ENCODE measurements around the gene IL11RA.

The IL11RA gene

GRCh38 chr9:34688329-34689115 lies 36.5 kb downstream of the IL11RA start:
- no peak for DNase-seq

DNA sequence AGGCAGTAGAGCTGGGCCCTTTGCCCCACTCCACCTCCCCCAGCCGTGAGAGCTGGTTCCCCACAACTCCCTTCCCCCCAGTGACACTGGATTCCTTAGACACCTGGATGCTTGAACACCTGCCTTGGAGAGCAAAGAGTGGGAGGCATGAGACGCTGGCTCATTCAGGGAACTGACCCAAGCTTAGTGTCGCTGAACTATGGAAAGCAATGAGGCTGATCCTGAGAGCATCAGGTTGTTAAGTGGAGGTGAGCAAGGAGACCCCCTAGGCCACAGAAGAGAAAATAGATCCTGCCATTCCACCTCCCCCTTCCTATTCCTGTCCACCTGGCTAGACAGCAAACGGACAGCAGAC lies 37.1 kb downstream of the IL11RA start:
- DNase-seq, result no peak

- no peak for DNase-seq
Measured at GRCh38 chr9:34689512-34689911, 37.5 kb downstream of the IL11RA start.

- DNase-seq, result no peak
Measured at GRCh38 chr9:34690983-34691935, 39.3 kb downstream of the IL11RA start, which contains the start of gene CCL19. Gene CCL19, minus strand, starts transcription at chr9:34691276. Its CDS starts 137 bp downstream, at chr9:34691139.

GRCh38 chr9:34691936-34692315 lies 39.9 kb downstream of the IL11RA start:
- DNase-seq, result no peak

DNA sequence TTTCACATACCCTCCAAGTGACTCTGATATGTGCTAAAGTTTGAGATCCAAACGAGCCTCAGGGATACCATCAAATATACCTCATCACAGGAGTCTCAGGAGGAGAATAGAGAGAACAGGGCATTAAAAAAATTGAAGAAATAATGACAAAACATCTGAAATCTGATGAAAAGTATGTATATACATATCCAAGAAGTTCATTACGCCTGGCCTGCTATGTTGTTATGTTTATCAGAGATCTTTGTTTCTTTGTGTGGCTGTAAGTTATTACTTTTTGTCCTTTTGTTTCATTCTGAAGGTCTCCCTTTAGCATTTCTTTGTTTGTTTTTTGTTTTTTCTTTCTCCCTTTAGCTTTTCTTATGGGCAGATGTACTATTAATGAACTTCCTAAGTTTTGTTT lies 41.6 kb downstream of the IL11RA start:
- no peak for DNase-seq

GRCh38 chr9:34694811-34695210 lies 42.8 kb downstream of the IL11RA start:
- DNase-seq, result no peak

- no peak for DNase-seq
Measured at GRCh38 chr9:34701023-34701768, 49.2 kb downstream of the IL11RA start.

DNA sequence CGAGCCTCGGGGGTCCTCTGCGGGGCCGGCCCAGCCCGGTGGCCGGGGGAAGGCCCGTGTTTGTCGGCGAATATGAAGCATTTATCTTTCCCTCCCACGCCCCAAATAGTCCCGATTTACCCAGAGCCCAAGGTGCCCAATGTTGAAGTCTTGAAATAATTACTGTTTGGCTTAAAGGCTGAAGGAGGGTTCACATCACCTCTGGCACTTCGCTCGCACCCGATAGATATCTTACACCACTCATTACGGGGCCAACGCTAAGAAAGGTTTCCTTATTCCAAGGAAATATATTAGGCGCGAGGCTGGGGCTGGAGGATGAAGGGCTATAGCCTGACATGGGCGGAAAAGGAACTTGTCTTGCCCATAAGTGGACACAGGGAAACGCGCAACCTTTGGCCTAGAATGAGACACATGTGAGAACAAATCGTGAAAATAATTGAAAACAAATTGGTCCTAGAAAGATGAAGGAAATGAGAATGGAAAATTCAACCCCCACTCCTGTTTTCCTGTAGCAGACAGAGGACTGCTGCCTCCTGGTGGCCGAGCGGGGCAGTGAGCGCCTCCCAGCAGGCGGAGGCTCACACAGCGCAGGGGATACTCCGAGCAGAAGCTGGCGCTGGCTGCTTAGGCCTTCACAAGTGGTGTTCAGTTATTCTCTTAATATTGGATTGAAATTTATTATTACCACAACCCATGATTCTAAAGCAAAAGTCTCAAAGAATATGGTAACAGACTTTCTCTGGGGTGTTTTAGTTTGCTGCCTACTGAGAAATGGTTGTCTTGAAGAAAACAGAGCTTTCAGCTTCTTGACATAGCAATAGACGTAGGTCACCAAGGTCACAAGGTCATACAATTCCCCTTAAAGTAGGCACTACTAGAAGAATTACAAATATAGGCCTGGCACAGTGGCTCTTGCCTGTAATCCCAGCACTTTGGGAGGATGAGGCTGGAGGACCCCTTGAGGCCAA lies 50.1 kb downstream of the IL11RA start:
- peak; percentile 36 for DNase-seq

- no peak for DNase-seq
Measured at GRCh38 chr9:34707130-34707529, 55.1 kb downstream of the IL11RA start.

DNA sequence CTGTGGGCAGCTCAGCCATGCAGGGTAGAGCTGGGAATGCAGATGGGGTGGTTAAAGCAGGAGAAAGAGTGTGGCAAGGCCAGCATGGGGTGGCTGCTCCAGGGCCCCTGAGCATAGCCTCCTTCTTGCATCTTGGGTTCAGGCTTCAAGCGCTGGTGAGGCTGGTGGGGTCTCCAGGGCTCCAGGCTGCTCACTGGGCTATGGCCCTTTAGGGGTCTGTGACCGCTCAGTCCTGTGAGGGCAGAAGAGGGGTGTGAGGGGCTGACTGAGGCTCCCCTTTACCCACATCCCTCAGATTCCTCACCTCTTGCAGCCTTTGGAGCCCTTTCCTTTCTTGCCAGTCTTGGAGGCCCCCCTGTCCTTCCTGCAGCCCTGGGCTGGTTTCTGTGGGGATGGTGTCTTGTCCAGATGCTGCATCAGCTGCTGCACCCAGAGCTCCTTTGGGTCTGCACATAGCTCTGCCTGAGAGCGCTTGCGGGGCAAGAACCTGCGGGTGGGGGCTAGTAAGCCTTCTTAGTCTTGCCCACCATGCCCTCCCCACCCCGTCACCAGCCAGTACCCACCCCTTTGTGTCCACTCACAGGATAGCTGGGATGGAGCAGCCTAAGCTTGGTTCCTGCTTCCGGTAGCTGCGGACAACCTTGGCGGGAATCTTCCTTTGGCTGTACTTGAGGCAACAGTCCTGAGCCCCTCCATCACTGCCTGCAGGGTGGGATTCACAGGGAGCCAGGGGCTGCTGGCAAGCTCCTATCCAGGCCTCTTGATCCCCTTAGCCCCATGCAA lies 57.4 kb downstream of the IL11RA start:
- no peak for DNase-seq

DNA sequence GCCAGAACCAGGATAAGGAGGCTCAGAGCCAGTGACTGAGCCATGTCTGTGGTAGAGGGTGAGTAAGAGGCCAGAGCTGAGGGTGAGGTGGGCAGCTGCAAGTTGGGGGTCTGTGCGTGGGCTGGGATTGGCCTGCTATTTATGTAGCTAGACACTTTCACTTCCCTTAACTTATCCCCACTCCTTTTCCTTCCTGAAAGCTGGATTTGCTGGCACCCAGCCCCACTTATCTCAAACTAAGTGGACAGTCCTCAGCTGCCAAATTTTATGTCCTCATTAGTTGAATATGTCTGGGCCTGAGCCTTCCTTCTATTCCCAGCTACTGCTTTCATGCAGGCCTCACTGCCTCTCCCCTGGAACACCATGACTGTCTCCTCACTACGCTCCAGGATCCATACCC lies 58.0 kb downstream of the IL11RA start, which contains the start of gene CCL21:
TSS of gene CCL21 (minus strand) at position 114 of the 400 bp plus-strand sequence. CDS start at position 44, 70 bp downstream.
- no peak for DNase-seq

Measured in GF-D8 (cell line).